SK-N-SH (cell line): ENCODE results near the gene MAPK12.

ENCODE experiments used
- EZH2phosphoT487 ChIP-seq: fragments of 200-600 bp; sonication (generic); IDR thresholded peaks from 2 replicates; pipeline ENCODE4 v1.6.1; 2017; ENCODE audit warnings: low read depth, mixed run types, mild to moderate bottlenecking, antibody characterized with exemption, moderate library complexity, borderline replicate concordance
- FOXJ3 ChIP-seq: sonication (generic); formaldehyde crosslinking; IDR thresholded peaks from 2 replicates; pipeline ENCODE4 v1.5.1; 2020; ENCODE audit warnings: mild to moderate bottlenecking, missing genetic modification reagents
- JUND ChIP-seq: IDR thresholded peaks from 2 replicates; pipeline ENCODE4 v1.4.0; 2012
- POLR2AphosphoS5 ChIP-seq: IDR thresholded peaks from 2 replicates; pipeline ENCODE4 v1.6.1; 2012; ENCODE audit warnings: low read depth, low read length
- RAD21 ChIP-seq: IDR thresholded peaks from 2 replicates; pipeline ENCODE4 v1.6.1; 2012; ENCODE audit warnings: mild to moderate bottlenecking, low read length
- RXRA ChIP-seq: IDR thresholded peaks from 2 replicates; pipeline ENCODE4 v1.4.0; 2012; ENCODE audit warnings: low read depth, mild to moderate bottlenecking, borderline replicate concordance
- SIN3A ChIP-seq: IDR thresholded peaks from 2 replicates; pipeline ENCODE4 v1.6.1; 2012; ENCODE audit warnings: low read depth, mild to moderate bottlenecking, low read length, moderate library complexity, borderline replicate concordance
- TAF1 ChIP-seq: IDR thresholded peaks from 2 replicates; pipeline ENCODE4 v1.6.1; 2012; ENCODE audit warnings: low read depth, mild to moderate bottlenecking, low read length, moderate library complexity, borderline replicate concordance
- YY1 ChIP-seq: IDR thresholded peaks from 2 replicates; pipeline ENCODE4 v1.4.0; 2012; ENCODE audit warnings: low read depth, mild to moderate bottlenecking
- TF ChIP-seq, protein P1 (sequence below): fragments of 200-600 bp; sonication (generic); IDR thresholded peaks from 2 replicates; pipeline ENCODE4 v1.6.1; 2017; ENCODE audit warnings: antibody characterized with exemption, mild to moderate bottlenecking, moderate library complexity
- TF ChIP-seq, protein P2 (sequence below): IDR thresholded peaks from 2 replicates; pipeline ENCODE4 v1.4.0; 2012; ENCODE audit warnings: low read depth, borderline replicate concordance

DNA sequence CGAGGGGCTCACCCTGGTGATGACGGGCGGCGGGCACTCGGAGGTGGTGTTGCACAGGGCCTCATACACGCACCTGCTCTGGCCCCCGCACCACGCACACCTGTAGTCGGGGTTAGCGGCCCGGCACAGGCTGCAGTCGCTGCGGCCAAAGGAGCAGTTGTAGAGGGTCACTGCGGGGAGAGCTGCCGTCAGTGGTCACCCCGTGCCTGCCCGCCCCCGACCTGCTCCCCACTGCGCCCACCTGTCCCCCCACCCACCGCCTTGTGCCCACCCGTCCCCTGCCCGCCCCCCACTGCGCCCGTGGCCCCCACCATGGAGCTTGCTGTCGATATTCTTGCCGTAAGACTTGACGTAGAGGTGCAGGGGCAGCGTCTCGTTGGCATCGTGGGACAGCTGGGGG, 22.3 kb upstream of the MAPK12 start:
- TF ChIP-seq POLR2AphosphoS5 = no peak
- TF ChIP-seq, protein P1, sequence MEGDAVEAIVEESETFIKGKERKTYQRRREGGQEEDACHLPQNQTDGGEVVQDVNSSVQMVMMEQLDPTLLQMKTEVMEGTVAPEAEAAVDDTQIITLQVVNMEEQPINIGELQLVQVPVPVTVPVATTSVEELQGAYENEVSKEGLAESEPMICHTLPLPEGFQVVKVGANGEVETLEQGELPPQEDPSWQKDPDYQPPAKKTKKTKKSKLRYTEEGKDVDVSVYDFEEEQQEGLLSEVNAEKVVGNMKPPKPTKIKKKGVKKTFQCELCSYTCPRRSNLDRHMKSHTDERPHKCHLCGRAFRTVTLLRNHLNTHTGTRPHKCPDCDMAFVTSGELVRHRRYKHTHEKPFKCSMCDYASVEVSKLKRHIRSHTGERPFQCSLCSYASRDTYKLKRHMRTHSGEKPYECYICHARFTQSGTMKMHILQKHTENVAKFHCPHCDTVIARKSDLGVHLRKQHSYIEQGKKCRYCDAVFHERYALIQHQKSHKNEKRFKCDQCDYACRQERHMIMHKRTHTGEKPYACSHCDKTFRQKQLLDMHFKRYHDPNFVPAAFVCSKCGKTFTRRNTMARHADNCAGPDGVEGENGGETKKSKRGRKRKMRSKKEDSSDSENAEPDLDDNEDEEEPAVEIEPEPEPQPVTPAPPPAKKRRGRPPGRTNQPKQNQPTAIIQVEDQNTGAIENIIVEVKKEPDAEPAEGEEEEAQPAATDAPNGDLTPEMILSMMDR = no peak
- no peak for TF ChIP-seq EZH2phosphoT487
- TF ChIP-seq RXRA = no peak
- TF ChIP-seq YY1 = no peak
- no peak for TF ChIP-seq TAF1
- TF ChIP-seq, protein P2, sequence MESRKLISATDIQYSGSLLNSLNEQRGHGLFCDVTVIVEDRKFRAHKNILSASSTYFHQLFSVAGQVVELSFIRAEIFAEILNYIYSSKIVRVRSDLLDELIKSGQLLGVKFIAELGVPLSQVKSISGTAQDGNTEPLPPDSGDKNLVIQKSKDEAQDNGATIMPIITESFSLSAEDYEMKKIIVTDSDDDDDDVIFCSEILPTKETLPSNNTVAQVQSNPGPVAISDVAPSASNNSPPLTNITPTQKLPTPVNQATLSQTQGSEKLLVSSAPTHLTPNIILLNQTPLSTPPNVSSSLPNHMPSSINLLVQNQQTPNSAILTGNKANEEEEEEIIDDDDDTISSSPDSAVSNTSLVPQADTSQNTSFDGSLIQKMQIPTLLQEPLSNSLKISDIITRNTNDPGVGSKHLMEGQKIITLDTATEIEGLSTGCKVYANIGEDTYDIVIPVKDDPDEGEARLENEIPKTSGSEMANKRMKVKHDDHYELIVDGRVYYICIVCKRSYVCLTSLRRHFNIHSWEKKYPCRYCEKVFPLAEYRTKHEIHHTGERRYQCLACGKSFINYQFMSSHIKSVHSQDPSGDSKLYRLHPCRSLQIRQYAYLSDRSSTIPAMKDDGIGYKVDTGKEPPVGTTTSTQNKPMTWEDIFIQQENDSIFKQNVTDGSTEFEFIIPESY = no peak
- no peak for TF ChIP-seq JUND
- no peak for TF ChIP-seq FOXJ3
- no peak for TF ChIP-seq RAD21
- TF ChIP-seq SIN3A = no peak
